ENCODE results near the gene NEURL1.
A peak's percentile ranks its signal among the peaks of the same experiment; 100 is the strongest.

Gene NEURL1

DNA sequence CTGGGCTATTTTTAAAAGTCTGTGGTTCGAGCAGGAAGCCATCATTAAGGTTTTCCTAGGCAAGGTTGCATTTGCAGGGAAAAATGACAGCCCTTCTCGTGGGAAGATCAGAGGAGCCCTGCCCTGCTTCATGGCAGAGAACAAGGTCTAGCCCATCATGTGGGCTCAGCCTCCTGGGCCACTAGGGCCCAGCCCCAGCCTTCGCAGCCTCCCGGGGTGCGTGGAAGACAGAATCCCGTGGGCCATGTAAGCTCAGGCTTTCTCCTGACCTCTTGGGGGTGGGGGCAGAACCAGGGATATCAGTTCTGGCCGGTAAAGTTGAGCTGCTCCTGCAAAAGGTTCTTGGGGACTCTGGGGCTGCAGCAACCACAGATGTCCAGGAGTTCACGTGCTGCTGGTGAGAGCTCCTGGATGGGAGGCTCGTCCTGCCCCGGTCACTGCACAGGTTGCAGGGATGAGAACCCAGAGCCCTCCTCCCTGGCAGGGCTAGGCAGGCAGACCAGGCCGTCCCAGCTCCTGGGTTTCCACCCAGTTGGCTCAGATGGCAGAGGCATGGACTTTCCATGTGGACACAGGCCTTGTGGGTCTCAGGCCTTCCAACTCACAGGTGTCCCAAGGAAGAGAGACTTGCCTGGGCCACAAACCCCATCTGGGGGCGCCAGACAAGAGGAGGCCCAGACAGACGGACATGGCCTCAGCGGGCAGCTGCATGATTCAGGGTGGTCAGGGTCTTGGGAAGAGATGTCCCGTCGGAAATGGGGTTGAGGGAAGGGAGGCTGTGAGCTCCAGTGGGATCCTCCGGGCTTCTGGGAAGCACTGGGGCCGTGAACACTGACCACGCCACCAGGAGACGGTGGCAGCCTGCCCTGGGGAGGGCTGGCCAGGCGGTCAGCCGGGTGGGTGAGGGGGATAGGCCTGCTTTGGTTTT lies 126.2 kb downstream of the NEURL1 start:
- TF ChIP-seq, protein P1, sequence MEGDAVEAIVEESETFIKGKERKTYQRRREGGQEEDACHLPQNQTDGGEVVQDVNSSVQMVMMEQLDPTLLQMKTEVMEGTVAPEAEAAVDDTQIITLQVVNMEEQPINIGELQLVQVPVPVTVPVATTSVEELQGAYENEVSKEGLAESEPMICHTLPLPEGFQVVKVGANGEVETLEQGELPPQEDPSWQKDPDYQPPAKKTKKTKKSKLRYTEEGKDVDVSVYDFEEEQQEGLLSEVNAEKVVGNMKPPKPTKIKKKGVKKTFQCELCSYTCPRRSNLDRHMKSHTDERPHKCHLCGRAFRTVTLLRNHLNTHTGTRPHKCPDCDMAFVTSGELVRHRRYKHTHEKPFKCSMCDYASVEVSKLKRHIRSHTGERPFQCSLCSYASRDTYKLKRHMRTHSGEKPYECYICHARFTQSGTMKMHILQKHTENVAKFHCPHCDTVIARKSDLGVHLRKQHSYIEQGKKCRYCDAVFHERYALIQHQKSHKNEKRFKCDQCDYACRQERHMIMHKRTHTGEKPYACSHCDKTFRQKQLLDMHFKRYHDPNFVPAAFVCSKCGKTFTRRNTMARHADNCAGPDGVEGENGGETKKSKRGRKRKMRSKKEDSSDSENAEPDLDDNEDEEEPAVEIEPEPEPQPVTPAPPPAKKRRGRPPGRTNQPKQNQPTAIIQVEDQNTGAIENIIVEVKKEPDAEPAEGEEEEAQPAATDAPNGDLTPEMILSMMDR (IDR thresholded peaks at IDR 0.05) = no peak
- DNase-seq (ENCODE audit: low spot score) = no peak
- H3K4me3 ChIP-seq = peak overlapping the region; percentile 32
- H3K27ac ChIP-seq = peak overlapping the region; percentile 64 to 90

DNA sequence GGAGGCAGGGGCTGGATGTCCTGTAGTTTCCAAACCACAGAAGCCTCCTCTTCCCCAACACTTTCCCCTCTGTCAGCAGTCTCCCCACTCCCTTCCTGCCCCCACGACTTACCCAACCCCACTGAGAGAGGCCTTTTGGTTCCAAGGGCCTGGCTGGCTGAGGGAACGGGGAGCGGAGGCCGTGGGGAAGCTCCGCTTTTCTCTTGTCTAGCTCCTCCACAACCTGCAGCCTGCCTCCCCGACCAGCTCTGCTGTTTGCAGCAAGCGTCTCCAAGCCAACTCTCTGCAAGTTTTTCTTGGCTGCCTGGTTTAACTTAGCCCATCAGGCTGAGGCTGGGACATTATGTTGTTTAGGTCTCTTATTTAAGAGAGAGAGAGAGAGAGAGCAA lies 126.8 kb downstream of the NEURL1 start:
- Histone ChIP-seq H3K4me3 (peak overlapping the region; percentile 19), H3K27ac (peak overlapping the region; percentile 40 to 90)
- DNase-seq (ENCODE audit: low spot score) = no peak
- TF ChIP-seq, protein P1 (IDR thresholded peaks at IDR 0.05) = no peak

DNA sequence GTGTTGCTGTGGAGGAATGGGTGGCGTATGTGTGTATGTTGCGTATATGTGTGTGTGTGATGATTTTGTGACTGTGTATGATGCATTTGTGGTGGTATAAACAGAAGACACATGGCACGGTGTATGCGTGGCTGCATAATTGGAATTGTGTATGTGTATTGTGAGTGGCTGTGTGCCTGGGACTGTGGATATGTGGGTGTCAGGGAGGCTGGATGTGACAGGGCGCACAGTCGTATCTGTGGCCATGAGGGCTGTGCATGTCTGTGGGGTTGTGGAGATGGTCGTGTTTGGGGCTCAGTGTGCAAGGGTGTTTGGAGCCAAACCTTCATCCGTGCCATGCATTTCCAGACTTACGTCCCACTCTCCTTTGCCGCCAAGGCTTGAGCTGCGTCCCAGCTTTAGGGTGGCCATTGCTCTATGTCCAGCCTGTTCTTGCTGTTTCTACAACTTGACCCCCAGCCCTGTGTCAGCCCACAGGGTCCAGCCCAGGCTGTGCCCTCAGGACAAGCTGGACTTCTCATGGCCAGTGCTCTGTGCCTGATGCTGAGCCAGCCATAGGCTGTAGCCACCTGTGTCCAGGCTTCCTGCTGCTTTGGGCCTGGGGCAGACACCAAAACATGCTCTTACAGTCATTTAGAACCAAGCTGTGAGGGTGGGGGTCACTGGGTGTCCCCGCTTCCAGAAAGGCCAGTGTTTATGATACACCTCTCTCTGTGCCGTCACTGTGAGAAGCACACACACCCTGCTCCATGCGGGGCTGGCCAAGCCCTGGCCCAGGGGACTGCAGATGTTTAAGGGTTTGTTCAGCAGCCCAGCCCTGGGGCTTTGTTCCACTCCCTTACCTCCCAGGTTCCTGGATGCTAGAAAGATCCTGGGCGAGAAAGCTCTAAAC lies 127.6 kb downstream of the NEURL1 start:
- TF ChIP-seq, protein P1 (IDR thresholded peaks at IDR 0.05) = no peak
- H3K4me3 ChIP-seq = no peak overlapping the region
- no peak for DNase-seq (ENCODE audit: low spot score)
- peak overlapping the region; percentile 40 to 90 for H3K27ac ChIP-seq

DNA sequence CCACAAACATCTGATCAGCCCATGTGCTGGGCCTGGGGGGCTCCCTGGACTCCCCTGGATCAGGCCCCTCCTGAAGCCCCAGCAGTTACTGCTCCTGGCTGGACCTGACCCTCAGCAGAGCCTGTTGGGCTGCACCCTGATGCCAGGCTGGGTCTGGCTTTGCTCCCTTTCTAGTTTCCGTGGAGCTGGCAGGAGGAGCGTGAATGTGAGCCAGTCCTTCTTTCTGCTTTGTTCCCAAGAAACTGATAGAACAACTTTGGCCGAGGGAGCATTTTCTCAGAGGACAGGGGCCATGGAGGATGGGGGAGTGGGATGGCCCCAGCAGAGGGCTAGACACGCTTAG lies 128.2 kb downstream of the NEURL1 start:
- Histone ChIP-seq H3K27ac (peak overlapping the region; percentile 36 to 90), H3K4me3 (no peak overlapping the region)
- no peak for DNase-seq (ENCODE audit: low spot score)
- TF ChIP-seq, protein P1 (IDR thresholded peaks at IDR 0.05) = no peak

DNA sequence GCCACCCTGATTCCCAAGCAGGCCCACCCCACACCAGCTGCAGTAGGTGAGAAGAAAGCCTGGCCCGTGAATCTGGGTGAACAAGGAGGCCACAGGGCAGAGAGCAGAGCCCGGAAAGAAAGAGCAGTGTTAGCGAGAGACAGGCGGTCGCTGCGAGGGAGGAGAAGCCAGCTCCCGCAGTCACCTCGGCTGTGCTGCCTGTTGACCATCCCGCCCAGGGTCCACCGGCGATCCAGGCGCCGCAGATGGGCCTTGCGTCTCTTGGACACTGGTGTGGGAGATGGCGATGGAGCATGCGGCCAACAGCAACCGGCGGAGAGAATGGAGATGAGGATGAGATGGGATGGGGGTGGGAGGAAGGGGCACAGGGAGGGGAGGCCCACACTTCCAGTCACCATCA lies 128.8 kb downstream of the NEURL1 start:
- H3K4me3 ChIP-seq = no peak overlapping the region
- TF ChIP-seq, protein P1 (IDR thresholded peaks at IDR 0.05) = no peak
- DNase-seq (ENCODE audit: low spot score) = no peak
- peak overlapping the region; percentile 36 to 90 for H3K27ac ChIP-seq

DNA sequence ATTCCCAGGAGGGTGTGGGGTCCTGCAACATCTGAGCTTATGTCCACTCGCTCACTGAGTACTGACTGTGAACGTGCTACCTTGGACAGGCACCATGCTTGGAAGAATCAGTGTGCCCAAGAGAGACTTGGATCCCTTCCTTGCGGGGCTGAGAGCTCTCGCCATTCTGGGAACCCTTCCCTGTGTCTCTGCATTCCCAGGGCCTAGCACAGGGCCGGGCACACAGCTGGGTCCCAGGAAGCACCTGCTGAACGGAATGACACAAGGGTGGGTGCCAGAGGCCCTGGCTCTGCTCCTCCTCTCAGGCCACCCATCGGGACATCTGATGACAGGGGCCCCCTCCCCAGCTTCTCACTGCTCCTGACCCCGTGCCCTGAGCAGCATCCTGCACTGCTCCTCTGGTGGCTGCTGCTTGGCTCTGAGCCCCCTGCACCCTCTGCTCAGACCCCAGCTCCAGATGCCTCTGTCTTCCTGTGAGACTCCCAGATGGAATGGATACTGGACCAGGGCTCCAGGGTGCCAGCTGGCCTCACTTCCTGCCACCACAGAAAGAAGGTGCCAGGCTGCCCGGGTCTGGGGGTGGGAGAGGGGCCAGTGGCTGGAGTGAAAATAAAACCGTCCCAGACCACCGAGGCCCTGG lies 129.6 kb downstream of the NEURL1 start:
- no peak overlapping the region for H3K4me3 ChIP-seq

More for the DNA sequence above, 129.6 kb downstream of the NEURL1 start:
- TF ChIP-seq, protein P1 (IDR thresholded peaks at IDR 0.05) = no peak
- no peak for DNase-seq (ENCODE audit: low spot score)
- peak overlapping the region; percentile 36 to 90 for H3K27ac ChIP-seq

Measured in coronary artery (tissue), 2 donors.